ENCODE data around the gene NCCRP1.

DNA sequence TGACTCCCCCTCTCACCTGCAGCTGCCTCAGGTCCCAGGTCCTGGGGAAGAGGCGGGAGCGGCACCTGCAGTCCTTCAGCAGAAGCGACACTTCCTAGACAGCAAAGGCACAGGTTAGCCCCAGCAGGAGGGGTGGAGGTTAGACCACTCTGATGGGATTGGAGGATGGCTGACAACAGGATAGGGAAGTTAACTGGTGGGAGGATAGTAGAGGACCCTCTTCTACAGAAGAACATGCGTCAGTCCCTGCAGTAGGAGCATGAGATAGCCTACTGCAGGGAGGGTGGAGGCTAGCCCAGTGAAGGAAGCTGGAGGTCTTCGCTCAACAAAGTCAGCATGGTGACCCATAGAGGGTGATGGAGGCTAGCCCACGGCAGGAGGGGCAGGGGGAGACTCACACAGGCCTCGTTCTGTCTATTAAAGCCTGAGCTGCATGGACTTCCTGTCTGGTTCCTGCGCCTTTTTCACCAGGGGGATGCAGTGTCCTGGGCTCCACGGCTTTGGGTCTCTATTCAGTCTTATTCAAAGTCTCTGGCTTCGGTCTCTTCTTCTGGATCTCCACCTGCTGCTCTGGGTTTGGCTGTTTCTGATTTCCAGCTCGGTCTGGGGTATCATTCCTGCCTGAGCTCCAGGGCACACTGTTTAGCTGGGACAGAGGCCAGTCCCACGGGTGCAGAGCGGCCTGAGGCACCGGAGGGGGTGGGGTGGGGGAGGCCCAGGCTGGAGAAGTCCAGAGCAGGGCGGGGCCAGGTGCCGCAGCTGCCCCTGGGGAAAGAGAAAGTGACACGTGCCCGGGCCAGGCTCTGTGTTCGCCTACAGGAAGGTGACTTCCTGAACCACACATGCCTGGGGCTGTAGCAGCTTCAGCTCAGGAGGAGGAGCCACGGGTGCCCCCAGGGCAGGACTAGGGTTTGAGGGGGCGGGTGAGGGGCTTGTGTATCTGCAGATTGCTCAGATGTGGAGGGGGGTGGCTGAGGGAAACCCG, 40.7 kb downstream of the NCCRP1 start:
- TF ChIP-seq, protein P1, sequence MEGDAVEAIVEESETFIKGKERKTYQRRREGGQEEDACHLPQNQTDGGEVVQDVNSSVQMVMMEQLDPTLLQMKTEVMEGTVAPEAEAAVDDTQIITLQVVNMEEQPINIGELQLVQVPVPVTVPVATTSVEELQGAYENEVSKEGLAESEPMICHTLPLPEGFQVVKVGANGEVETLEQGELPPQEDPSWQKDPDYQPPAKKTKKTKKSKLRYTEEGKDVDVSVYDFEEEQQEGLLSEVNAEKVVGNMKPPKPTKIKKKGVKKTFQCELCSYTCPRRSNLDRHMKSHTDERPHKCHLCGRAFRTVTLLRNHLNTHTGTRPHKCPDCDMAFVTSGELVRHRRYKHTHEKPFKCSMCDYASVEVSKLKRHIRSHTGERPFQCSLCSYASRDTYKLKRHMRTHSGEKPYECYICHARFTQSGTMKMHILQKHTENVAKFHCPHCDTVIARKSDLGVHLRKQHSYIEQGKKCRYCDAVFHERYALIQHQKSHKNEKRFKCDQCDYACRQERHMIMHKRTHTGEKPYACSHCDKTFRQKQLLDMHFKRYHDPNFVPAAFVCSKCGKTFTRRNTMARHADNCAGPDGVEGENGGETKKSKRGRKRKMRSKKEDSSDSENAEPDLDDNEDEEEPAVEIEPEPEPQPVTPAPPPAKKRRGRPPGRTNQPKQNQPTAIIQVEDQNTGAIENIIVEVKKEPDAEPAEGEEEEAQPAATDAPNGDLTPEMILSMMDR (IDR thresholded peaks at IDR 0.05): no peak
- TF ChIP-seq POLR2AphosphoS5 (IDR thresholded peaks at IDR 0.05): no peak
- TF ChIP-seq POLR2A (IDR thresholded peaks at IDR 0.05): no peak

Data from suprapubic skin (tissue), 4 donors.